CD4-positive, alpha-beta T cell treated with Interferon alpha-2 for 1 hour (primary cell): ENCODE measurements around the gene PIMREG.

Experiments used
- DNase-seq, 2 donors: peaks; one replicate each; pipeline ENCODE4 v3.0.0-alpha.2; 2020 to 2022

PIMREG gene, protein sequence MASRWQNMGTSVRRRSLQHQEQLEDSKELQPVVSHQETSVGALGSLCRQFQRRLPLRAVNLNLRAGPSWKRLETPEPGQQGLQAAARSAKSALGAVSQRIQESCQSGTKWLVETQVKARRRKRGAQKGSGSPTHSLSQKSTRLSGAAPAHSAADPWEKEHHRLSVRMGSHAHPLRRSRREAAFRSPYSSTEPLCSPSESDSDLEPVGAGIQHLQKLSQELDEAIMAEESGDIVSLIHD

GRCh38 chr17:6443692-6444570 is at the start of gene PIMREG:
Gene PIMREG (plus strand): TSS chr17:6444455. CDS start chr17:6445111, 656 bp downstream.
- DNase-seq, result peak; percentile 88 to 91

DNA sequence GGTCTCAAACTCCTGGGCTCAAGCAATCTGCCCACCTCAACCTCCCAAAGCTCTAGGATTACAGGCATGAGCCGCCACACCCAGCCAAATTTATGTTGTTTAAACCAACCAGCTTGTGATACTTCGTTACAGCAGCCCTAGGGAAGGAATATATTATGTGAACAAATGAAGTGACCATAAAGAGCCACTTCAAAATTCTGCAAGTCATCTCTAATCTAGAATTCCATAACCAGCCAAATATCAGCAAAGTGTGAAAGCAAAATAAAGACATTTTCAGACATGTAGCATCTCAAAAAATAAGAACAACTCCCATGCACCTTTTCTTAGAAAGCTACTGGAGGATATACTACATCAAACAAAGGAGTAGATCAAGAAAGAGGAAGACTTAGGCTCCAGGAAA is 45.3 kb upstream of the PIMREG start:
- no peak for DNase-seq

- DNase-seq, result no peak
Measured at GRCh38 chr17:6402258-6402657, 42.0 kb upstream of the PIMREG start.

DNA sequence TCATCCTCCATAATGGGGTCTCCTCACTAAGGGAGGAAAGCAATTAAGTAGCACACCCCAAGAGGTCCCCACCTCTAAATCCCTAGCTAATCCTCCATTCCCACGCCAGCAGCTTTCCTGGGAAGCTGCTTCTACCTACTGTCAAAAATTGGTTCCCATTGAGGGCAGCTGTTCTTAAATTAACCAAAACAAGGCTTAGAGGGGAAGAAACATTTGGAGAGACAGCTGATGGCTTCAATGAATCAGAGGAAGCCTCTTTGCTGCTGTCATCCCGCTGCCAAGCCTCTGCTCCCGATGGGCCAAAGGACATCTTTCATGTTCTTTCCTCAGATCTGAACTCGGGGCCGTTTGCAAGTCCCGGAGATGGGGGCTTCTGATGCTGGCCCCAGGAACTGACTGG is 36.0 kb upstream of the PIMREG start:
- DNase-seq, result no peak

DNA sequence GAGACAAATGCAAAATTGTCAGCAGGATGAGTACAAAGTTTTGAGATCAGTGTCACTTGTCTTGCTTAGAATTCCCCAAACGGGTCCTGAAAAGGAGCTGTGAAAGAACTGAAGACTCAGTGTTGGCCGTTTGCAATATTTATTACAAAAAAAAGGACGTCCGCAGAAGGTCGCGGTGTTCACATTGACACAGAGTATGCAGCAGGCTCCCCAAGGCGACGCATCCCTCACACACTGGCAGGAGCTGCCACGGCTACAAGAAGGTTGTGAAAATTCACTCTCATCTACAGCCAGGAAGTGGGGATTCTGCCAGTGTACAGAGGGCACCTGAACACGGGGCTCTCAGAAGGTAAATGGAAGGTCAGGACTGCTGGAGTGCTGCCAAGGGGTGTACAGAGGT is 35.5 kb upstream of the PIMREG start:
- no peak for DNase-seq

GRCh38 chr17:6413065-6413464 is 31.2 kb upstream of the PIMREG start:
- peak in 1 of 2 donors; percentile 12 for DNase-seq

GRCh38 chr17:6415616-6416015 is 28.6 kb upstream of the PIMREG start:
- no peak for DNase-seq

GRCh38 chr17:6420173-6420641 is 24.0 kb upstream of the PIMREG start:
- peak in 1 of 2 donors; percentile 13 for DNase-seq

DNA sequence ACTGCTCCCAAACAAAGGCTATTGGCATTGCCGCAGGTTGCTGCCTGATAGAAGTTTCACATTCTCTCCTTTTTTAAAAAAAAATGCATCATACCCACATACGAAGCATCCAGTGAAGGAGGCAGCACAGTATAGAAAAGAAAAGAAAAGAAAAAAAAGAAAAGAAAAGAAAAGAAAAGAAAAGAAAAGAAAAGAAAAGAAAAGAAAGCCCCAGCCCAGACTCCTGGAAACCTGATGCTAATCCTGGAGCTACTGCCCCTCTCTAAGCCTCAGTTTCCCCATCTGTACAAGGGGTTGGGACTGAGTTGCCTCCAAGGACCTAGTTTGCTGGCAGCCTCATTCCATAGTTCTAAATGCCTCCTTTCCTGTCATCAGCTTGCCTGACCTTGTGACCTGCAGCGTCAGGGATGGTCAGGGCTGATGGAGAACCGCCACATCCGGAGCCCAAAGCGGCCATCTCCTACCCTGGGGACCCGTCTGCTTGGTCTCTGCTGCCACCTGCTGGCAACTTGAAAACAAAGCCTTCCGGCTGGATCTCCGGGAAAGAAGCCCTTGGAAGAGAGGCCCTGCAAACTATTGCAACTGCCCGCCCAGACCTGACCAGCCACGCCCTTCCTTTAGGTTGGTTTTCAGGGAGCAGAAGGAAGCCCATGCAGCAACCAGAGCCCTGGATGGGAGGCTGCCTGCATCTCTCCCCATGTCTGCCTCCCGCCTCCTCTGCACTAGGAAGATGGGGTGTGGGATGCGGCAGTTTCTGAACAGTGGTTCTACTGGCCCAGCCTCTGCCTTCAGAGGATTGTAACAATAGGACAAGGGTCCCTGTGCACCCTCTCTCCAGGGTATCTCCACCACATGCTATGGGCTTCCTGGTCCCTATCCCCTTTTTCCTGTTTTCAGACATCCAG is 22.3 kb upstream of the PIMREG start:
- peak; percentile 71 to 74 for DNase-seq

- no peak for DNase-seq
Measured at GRCh38 chr17:6422654-6423241, 21.5 kb upstream of the PIMREG start.

- DNase-seq, result no peak
Measured at GRCh38 chr17:6423931-6424330, 20.3 kb upstream of the PIMREG start.

DNA sequence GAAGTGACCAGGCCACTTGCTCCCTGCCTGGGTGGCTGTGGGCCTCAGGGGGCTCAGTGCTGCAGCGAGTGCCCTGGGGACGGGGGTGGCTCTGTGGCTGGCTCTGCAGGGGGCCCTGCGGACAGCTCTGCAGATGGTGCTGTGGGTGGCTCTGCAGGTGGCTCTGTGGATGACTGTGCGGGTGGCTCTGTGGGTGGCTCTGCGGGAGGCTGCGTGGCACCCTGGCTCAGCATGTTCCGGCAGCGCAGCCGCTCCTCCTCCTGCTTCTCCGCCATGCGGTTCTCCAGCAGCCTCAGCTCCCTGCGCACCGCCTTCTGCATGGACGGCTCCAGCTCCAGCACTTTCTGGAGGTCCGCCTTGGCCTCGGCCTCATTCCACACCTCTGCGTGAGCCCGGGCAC is 18.8 kb upstream of the PIMREG start:
- no peak for DNase-seq

DNA sequence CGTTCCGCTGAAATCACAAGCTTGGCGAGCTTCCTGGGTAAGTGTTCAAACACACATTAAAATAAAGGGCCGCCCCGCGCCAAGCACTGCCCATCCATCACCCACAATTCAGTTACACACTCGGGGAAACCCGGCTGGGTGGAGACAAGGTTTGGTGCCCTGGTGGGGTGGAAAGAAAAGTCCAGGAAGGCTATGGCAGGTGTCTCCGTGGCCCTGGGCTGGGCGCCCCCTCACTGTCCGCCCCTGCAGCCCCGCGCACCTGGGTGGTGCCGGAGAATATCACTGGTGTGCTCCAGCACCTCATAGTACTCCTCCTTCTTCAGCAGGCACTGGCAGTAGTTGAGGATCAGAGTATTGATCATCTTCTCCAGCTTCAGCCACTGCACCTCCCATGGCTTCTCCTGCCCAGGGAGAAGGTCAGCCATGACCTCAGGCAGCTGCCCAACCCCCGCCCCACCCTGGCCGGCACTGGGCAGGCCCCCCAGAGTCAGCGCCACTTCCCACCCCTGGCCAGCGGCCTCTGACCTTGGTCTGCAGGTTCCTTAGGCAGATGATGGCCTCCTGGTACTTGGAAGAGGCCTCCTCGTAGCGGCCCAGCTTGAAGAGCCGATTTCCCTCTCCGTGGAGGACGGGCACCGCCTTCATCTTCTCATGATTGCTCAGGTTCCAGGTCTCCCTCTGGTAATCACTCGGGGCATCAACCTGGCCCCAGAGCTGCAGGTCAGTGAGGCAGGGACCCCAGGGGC is 17.7 kb upstream of the PIMREG start:
- no peak for DNase-seq

- DNase-seq, result peak; percentile 23 to 64
Measured at GRCh38 chr17:6427279-6427781, 16.9 kb upstream of the PIMREG start.

- DNase-seq, result no peak
Measured at GRCh38 chr17:6428207-6428965, 15.9 kb upstream of the PIMREG start.

DNA sequence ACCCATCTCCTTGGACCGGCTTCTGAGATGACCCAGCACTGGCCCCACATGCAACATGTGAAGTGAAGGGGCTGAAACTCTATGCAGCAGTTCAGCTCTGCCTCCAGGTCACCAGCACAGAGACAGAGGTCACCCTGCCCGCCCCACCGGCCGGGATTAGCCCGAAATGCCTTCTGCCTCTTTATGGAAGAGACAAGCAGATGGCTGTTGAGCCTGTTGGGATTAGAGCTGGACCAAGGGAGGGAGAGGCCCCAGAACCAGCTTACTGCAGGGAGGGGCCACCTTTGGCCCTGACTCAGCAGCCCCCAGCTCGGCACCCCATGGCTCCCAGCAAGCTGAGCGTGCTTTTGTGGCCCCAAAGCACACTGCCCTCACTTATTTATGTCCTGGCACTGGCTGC is 15.0 kb upstream of the PIMREG start:
- DNase-seq, result no peak

DNA sequence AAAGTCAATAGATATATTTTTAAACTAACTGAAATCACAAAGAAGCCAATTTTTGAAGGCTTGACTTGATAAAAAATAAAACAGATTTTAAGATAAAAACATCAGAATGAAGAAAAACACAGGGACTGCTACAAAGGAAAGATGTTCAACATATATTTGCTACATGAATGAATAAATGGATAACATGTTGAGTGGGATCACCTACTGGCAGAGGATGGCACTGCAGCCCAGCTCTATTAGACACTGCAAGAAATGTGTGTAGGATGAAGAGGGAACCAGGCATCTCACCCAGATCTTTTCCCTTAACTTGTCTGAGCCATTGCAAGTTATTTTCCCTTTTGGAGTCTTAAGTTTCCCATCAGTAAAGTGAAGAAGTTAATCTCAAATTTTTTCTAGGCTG is 13.5 kb upstream of the PIMREG start:
- peak in 1 of 2 donors; percentile 19 for DNase-seq

DNA sequence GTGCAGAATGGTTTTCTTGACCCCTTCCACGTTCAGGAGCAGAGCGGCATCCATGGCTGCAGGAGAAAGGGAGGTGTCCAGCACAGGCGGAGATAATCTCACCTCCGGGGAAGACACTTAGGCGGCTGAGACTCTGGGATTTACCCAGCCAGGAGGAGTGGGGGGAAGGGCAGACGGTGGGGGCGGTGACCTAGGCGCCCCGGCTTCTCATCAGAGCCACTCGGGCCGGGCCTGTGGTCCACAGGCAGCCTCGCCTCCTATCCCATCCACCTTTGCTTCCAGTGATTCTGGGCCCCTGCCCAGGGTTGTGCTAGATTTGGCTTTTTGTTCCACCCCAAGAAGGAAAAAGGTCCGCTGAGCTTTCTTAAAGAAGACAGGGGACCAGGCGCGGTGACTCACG is 9.2 kb upstream of the PIMREG start, which contains the start of gene AIPL1:
AIPL1 (minus strand) TSS at position 71 of the 400 bp plus-strand sequence; CDS start at position 54, 17 bp downstream.
- DNase-seq, result no peak

DNA sequence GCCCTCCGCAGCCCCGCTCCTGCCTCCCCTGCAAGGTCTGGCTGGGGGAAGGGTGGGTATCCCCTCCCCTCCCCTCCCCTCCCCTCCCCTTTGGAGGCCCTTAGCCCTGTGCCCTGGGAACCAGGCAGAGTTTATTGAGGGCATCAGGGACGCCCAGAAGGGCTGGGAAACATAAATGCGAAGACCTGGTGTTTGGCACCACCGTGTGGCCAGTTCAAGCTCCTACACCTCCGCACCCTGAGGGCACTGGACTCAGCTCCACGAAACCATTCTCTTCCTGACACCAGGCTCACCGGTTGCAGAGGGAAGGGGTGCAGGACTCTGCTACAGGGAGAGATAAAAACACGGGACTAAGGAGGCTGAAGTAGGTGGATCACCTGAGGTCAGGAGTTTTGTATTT is 8.3 kb upstream of the PIMREG start:
- DNase-seq, result peak; percentile 59 to 71

DNA sequence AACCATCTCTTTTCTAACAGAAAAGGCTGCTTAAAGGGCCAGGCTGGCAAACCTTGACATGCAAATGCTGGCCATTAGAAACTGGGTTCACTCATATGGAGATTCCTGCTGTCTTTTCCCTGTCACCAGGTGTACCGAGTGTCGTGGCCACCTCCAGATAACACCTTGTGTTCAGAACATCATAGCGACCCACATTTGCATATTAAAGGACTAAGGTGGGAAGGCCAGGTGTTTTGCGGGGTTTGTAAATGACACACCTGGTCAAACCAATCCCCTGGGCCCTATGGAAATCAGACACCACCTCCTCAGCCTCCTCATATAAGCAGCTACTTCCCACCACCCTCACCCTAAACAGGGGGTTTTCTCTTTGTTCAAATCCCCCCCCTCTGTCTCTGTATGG is 6.8 kb upstream of the PIMREG start:
- DNase-seq, result no peak

DNA sequence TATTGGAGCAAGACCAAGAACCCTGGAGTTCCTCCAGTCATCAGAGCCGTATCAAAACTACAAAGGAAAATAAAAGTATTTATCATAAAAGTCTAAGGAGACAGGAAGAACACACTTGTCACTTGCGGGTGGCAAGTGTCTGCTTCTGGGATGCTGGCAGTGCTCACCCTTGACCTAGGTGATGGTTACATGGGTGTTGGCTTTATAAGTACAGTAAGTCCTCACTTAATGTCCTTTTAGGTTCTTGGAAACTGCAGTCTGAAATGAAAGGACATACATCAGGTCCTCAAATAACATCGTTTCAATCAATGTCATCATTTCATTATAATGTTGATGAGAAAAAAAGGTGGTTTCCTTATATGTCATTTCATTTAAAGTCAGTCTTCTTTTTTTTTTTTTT is 6.3 kb upstream of the PIMREG start:
- DNase-seq, result no peak
